Measurements from ENCODE around the gene ADGRL1. TPM values are rescaled to one million over a fixed set of nuclear protein-coding genes. Genes with fewer than 3 reads are reported as not detected.

Gene ADGRL1
- total and polyA plus RNA-seq, 9 of the 15 experiments (the other 6 are each of a cell fraction or from before 2014, with no cell fraction given) = 0.14 to 37.0 (median 8.6) TPM

GRCh38 chr19:14145381-14145780 is 60.6 kb downstream of the ADGRL1 start:
- no peaks in the 10 kb centered on the region for H3K36me3 ChIP-seq (ENCODE audit: control insufficient read depth, insufficient read depth, low read length)
- peaks cover 21 to 33% of the 10 kb centered on the region in 2 experiments for H3K4me1 ChIP-seq (replicated peaks in 1 of 2; ENCODE audit: control insufficient read depth in 2 of 2, insufficient read depth in 2 of 2, low read length in 2 of 2)
- FAIRE-seq = no peak
- DNase-seq (ENCODE audit: extremely low read depth in 1 of 4, low spot score in 3 of 4) = no peak
- POLR2A ChIA-PET = interaction anchor here (0.5 to 2.8 kb wide), 4 partner anchors 9 to 219 kb away, joined by 3 to 13 read pairs (median 4); partner anchors contain the start of gene ASF1B
- H3K4me2 ChIP-seq (ENCODE audit: insufficient read depth, low read length) = no peak overlapping the region
- no peak overlapping the region for H3K27ac ChIP-seq (ENCODE audit: extremely low read depth, low read depth, low read length)
- in situ Hi-C loops (cut with MboI) = no loop called here
- H4K20me1 ChIP-seq (replicated peaks; ENCODE audit: control insufficient read depth, insufficient read depth, low read length) = peaks cover 41% of the 10 kb centered on the region
- no peak for ATAC-seq
- H3K79me2 ChIP-seq (ENCODE audit: control insufficient read depth, insufficient read depth, low read length) = peaks cover 4% of the 10 kb centered on the region; the same call in 1 of the 3 replicates
- CTCF ChIA-PET (ENCODE audit: low intra/inter-chr PET ratio) = no interaction called here
- no peak overlapping the region for H2AFZ ChIP-seq (ENCODE audit: low read depth, low read length)
- intact Hi-C loops (cut with micrococcal nuclease) = loop anchor here (10.0 kb wide), 1 partner anchor 259 kb away; no protein-coding TSS in a partner anchor
- no TSS peak for BruUV-seq (replicated peaks)
- TF ChIP-seq SPI1 (IDR thresholded peaks at IDR 0.05; ENCODE audit: borderline replicate concordance, low read depth, low read length) (0 out of 2 replicates have a peak, but pooled peaks have one; percentile 22), HEY1 (CRISPR knock-in tag; IDR thresholded peaks at IDR 0.05; ENCODE audit: borderline replicate concordance) (no peak), SAFB (IDR thresholded peaks at IDR 0.05; ENCODE audit: borderline replicate concordance, low read depth, low read length) (no peak), SIRT6 (IDR thresholded peaks at IDR 0.05; ENCODE audit: low read depth, low read length) (no peak), HDAC2 (IDR thresholded peaks at IDR 0.05) (no peak), BCOR (IDR thresholded peaks at IDR 0.05) (0 out of 2 replicates have a peak, but pooled peaks have one; percentile 19), RBM25 (IDR thresholded peaks at IDR 0.05; ENCODE audit: low read depth, low read length, severe bottlenecking) (peak; percentile 29), SMARCA5 (IDR thresholded peaks at IDR 0.05) (0 out of 2 replicates have a peak, but pooled peaks have one; percentile 42)
- H3K9me3 ChIP-seq (replicated peaks; ENCODE audit: control insufficient read depth, insufficient read depth, low read depth, low read length) = no peaks in the 10 kb centered on the region
- peaks cover 3% of the 10 kb centered on the region for H3K9me1 ChIP-seq (ENCODE audit: control insufficient read depth, insufficient read depth, low read length)
- no peak overlapping the region for H3K4me3 ChIP-seq
- no peaks in the 10 kb centered on the region for H3K27me3 ChIP-seq (ENCODE audit: control insufficient read depth in 2 of 2, insufficient read depth in 2 of 2, low read length in 2 of 2)
- 63% methylated on average over 6 of the region's 6 CpGs for WGBS (ENCODE audit: insufficient coverage, low coverage, missing lambda C conversion rate)
- peak overlapping the region in 1 of 2 experiments; percentile 65; a peak in 1 of 4 replicates for H3K9ac ChIP-seq (ENCODE audit: insufficient read depth in 1 of 2, low read depth in 2 of 2, low read length in 2 of 2)
